Measurements from ENCODE around the gene HYOU1. TPM values are rescaled to one million over a fixed set of nuclear protein-coding genes. Genes with fewer than 3 reads are reported as not detected.

Gene HYOU1
- total and polyA plus RNA-seq, 2 donors (not counting 1 experiment from before 2014, with no cell fraction given), result 73.7 to 85.6 TPM

GRCh38 chr11:119027561-119028345, 29.3 kb downstream of the HYOU1 start:
- Histone ChIP-seq H3K79me2 (ENCODE audit: control insufficient read depth, insufficient read depth, low read length) (no peaks in the 10 kb centered on the region), H2AFZ (ENCODE audit: low read length) (no peak overlapping the region), H3K36me3 (ENCODE audit: control insufficient read depth, insufficient read depth, low read length) (peaks cover 14% of the 10 kb centered on the region), H3K9ac (ENCODE audit: insufficient read depth, low read length) (no peak overlapping the region), H3K27me3 (ENCODE audit: control insufficient read depth, insufficient read depth, low read length) (no peaks in the 10 kb centered on the region), H3K4me2 (ENCODE audit: extremely low read depth, insufficient read depth, low read length) (no peak overlapping the region), H3K4me1 (ENCODE audit: control insufficient read depth, extremely low read depth, insufficient read depth, low read length) (no peaks in the 10 kb centered on the region), H3K9me3 (ENCODE audit: control insufficient read depth, insufficient read depth, low read depth, low read length) (no peaks in the 10 kb centered on the region), H4K20me1 (ENCODE audit: control insufficient read depth, extremely low read depth, insufficient read depth, low read length) (no peaks in the 10 kb centered on the region), H3K4me3 (replicated peaks in 1 of 4; ENCODE audit: control extremely low read depth in 1 of 4, insufficient read depth in 1 of 4, low read depth in 3 of 4, low read length in 4 of 4) (no peak overlapping the region), H3K27ac (ENCODE audit: insufficient read depth, low read length) (no peak overlapping the region)
- no peak for DNase-seq (ENCODE audit: low read depth in 2 of 2)
- TF ChIP-seq CTCF (conservative IDR thresholded peaks at IDR 0.05 in 1 of 2, IDR thresholded peaks at IDR 0.05 in 1 of 2; ENCODE audit: low read depth in 1 of 2, low read length in 2 of 2), result no peak
- TF ChIP-seq EZH2 (IDR thresholded peaks at IDR 0.05; ENCODE audit: low read length, missing control alignments), result no peak

- Histone ChIP-seq H3K27ac (ENCODE audit: insufficient read depth, low read length) (no peak overlapping the region), H3K36me3 (ENCODE audit: control insufficient read depth, insufficient read depth, low read length) (peaks cover 14% of the 10 kb centered on the region), H3K79me2 (ENCODE audit: control insufficient read depth, insufficient read depth, low read length) (no peaks in the 10 kb centered on the region), H4K20me1 (ENCODE audit: control insufficient read depth, extremely low read depth, insufficient read depth, low read length) (no peaks in the 10 kb centered on the region), H3K4me1 (ENCODE audit: control insufficient read depth, extremely low read depth, insufficient read depth, low read length) (no peaks in the 10 kb centered on the region), H3K9ac (ENCODE audit: insufficient read depth, low read length) (no peak overlapping the region), H3K4me3 (replicated peaks in 1 of 4; ENCODE audit: control extremely low read depth in 1 of 4, insufficient read depth in 1 of 4, low read depth in 3 of 4, low read length in 4 of 4) (no peak overlapping the region), H3K4me2 (ENCODE audit: extremely low read depth, insufficient read depth, low read length) (no peak overlapping the region), H3K27me3 (ENCODE audit: control insufficient read depth, insufficient read depth, low read length) (no peaks in the 10 kb centered on the region), H2AFZ (ENCODE audit: low read length) (no peak overlapping the region), H3K9me3 (ENCODE audit: control insufficient read depth, insufficient read depth, low read depth, low read length) (no peaks in the 10 kb centered on the region)
- DNase-seq (ENCODE audit: low read depth in 2 of 2), result no peak
- TF ChIP-seq EZH2 (IDR thresholded peaks at IDR 0.05; ENCODE audit: low read length, missing control alignments) (no peak), CTCF (conservative IDR thresholded peaks at IDR 0.05 in 1 of 2, IDR thresholded peaks at IDR 0.05 in 1 of 2; ENCODE audit: low read depth in 1 of 2, low read length in 2 of 2) (no peak)
Measured at GRCh38 chr11:119026970-119027369, 30.0 kb downstream of the HYOU1 start.

GRCh38 chr11:119025978-119026766, 30.8 kb downstream of the HYOU1 start:
- no peak for DNase-seq (ENCODE audit: low read depth in 2 of 2)
- H3K9me3 ChIP-seq (ENCODE audit: control insufficient read depth, insufficient read depth, low read depth, low read length), result no peaks in the 10 kb centered on the region
- H3K36me3 ChIP-seq (ENCODE audit: control insufficient read depth, insufficient read depth, low read length), result peaks cover 18% of the 10 kb centered on the region
- no peak overlapping the region for H2AFZ ChIP-seq (ENCODE audit: low read length)
- H3K4me1 ChIP-seq (ENCODE audit: control insufficient read depth, extremely low read depth, insufficient read depth, low read length), result no peaks in the 10 kb centered on the region
- no peak for TF ChIP-seq EZH2 (IDR thresholded peaks at IDR 0.05; ENCODE audit: low read length, missing control alignments)
- TF ChIP-seq CTCF (conservative IDR thresholded peaks at IDR 0.05 in 1 of 2, IDR thresholded peaks at IDR 0.05 in 1 of 2; ENCODE audit: low read depth in 1 of 2, low read length in 2 of 2), result no peak
- H3K79me2 ChIP-seq (ENCODE audit: control insufficient read depth, insufficient read depth, low read length), result peaks cover 7% of the 10 kb centered on the region
- no peaks in the 10 kb centered on the region for H4K20me1 ChIP-seq (ENCODE audit: control insufficient read depth, extremely low read depth, insufficient read depth, low read length)
- no peak overlapping the region for H3K4me2 ChIP-seq (ENCODE audit: extremely low read depth, insufficient read depth, low read length)
- H3K9ac ChIP-seq (ENCODE audit: insufficient read depth, low read length), result no peak overlapping the region
- H3K4me3 ChIP-seq (replicated peaks in 1 of 4; ENCODE audit: control extremely low read depth in 1 of 4, insufficient read depth in 1 of 4, low read depth in 3 of 4, low read length in 4 of 4), result no peak overlapping the region
- H3K27me3 ChIP-seq (ENCODE audit: control insufficient read depth, insufficient read depth, low read length), result no peaks in the 10 kb centered on the region
- H3K27ac ChIP-seq (ENCODE audit: insufficient read depth, low read length), result no peak overlapping the region
